ENCODE results near the gene OTOG. TPM values are rescaled to one million over a fixed set of nuclear protein-coding genes. Genes with fewer than 3 reads are reported as not detected.

Gene OTOG
- total and polyA plus RNA-seq, 2 donors (not counting 1 experiment from before 2014, with no cell fraction given): not detected

DNA sequence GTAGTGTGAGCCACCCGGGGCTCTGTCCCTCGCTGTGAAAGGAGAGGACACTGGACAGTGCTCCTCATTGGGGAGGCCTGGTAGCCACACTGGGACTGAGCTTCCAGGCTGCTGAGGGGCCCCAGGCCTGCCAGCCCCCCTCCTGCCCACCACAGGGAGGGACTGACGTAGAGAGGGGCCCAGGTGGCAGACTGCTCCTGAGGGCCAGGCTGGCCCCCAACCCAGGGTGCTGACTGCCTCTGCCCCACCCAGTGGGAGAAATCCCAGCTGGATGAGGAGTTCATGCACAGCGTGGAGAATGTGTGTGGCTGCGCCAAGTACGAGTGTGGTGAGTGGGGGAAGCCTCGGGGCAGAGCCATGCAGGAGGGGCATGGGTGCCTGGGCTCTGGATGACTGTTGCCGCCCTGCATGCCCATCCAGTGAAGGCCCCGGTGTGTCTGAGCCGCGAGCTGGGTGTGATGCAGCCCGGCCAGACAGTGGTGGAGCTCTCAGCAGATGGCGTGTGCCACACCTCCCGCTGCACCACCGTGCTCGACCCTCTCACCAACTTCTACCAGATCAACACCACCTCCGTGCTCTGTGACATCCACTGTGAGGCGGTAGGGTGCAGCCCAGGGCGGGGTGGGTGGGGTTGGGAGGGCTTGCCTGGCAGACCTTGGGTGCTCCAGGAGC lies 93.6 kb downstream of the OTOG start:
- intact Hi-C loops (cut with micrococcal nuclease): no loop called here
- CTCF ChIA-PET: no interaction called here
- H3K36me3 ChIP-seq (replicated peaks in 1 of 2; ENCODE audit: control extremely low read depth in 1 of 2, control insufficient read depth in 1 of 2, extremely low read depth in 1 of 2, insufficient read depth in 2 of 2, low read length in 1 of 2): no peaks in the 10 kb centered on the region
- H3K27ac Mint-ChIP-seq: no peak overlapping the region
- H3K4me1 Mint-ChIP-seq: no peaks in the 10 kb centered on the region
- no peak overlapping the region for H3K9ac ChIP-seq (ENCODE audit: low read length)
- POLR2A ChIA-PET: no interaction called here
- H3K27ac ChIP-seq (ENCODE audit: low read length in 2 of 2): no peak overlapping the region
- H4K20me1 ChIP-seq (ENCODE audit: control insufficient read depth, insufficient read depth, low read length, poor library complexity, severe bottlenecking): no peaks in the 10 kb centered on the region
- no peak overlapping the region for H3K4me3 ChIP-seq (ENCODE audit: control extremely low read depth in 1 of 5, extremely low read depth in 1 of 5, insufficient read depth in 1 of 5, low read depth in 2 of 5, low read length in 4 of 5)
- ATAC-seq (ENCODE audit: low read depth) (no peak), DNase-seq (no peak)
- no peak overlapping the region for H3K4me2 ChIP-seq (replicated peaks; ENCODE audit: low read depth, low read length, poor library complexity, severe bottlenecking)
- TF ChIP-seq, protein P1, sequence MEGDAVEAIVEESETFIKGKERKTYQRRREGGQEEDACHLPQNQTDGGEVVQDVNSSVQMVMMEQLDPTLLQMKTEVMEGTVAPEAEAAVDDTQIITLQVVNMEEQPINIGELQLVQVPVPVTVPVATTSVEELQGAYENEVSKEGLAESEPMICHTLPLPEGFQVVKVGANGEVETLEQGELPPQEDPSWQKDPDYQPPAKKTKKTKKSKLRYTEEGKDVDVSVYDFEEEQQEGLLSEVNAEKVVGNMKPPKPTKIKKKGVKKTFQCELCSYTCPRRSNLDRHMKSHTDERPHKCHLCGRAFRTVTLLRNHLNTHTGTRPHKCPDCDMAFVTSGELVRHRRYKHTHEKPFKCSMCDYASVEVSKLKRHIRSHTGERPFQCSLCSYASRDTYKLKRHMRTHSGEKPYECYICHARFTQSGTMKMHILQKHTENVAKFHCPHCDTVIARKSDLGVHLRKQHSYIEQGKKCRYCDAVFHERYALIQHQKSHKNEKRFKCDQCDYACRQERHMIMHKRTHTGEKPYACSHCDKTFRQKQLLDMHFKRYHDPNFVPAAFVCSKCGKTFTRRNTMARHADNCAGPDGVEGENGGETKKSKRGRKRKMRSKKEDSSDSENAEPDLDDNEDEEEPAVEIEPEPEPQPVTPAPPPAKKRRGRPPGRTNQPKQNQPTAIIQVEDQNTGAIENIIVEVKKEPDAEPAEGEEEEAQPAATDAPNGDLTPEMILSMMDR (IDR thresholded peaks at IDR 0.05): no peak
- no peak for TF ChIP-seq EZH2 (IDR thresholded peaks at IDR 0.05; ENCODE audit: borderline replicate concordance, insufficient read depth, low read depth, low read length, poor library complexity, severe bottlenecking)
- no peak overlapping the region for H2AFZ ChIP-seq (ENCODE audit: insufficient read depth, low read depth, low read length, poor library complexity, severe bottlenecking)
- H3K79me2 ChIP-seq (ENCODE audit: control insufficient read depth, insufficient read depth, low read length): no peaks in the 10 kb centered on the region
- 89% methylated on average over 16 of the region's 19 CpGs for WGBS (ENCODE audit: insufficient coverage)
- no peaks in the 10 kb centered on the region for H3K9me3 ChIP-seq (ENCODE audit: control extremely low read depth in 1 of 3, control insufficient read depth in 2 of 3, insufficient read depth in 1 of 3, low read length in 2 of 3)
- H3K4me3 Mint-ChIP-seq: no peak overlapping the region
- H3K4me1 ChIP-seq (ENCODE audit: control insufficient read depth in 2 of 2, insufficient read depth in 2 of 2, low read length in 2 of 2): no peaks in the 10 kb centered on the region
- H3K9me3 Mint-ChIP-seq (ENCODE audit: insufficient read depth): no peaks in the 10 kb centered on the region
- peaks cover 6% of the 10 kb centered on the region for H3K27me3 Mint-ChIP-seq
- H3K27me3 ChIP-seq (replicated peaks in 1 of 4; ENCODE audit: control extremely low read depth in 1 of 4, control insufficient read depth in 3 of 4, insufficient read depth in 4 of 4, low read length in 3 of 4): no peaks in the 10 kb centered on the region

DNA sequence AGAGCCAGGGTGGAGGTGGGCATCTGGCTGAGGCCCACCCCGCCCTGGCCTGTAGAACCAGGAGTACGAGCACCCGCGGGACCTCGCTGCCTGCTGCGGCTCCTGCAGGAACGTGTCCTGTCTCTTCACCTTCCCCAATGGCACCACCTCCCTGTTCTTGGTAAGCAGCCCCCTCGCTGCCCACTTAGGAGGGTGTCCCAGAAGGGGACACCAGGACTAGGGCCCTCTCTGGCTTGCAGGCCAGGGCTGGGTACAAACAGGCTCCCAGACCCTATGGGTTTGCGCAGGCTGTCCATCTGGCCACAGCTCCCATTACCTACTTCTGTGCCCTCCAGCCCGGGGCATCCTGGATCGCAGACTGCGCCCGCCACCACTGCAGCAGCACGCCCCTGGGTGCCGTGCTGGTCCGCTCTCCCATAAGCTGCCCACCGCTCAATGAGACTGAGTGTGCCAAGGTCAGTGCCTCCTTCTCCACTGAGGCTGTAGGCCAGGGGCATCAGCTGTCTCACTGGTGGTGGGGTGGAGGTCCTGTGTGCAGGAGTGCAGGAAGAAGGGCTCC lies 94.8 kb downstream of the OTOG start:
- no peaks in the 10 kb centered on the region for H4K20me1 ChIP-seq (ENCODE audit: control insufficient read depth, insufficient read depth, low read length, poor library complexity, severe bottlenecking)
- H3K4me1 Mint-ChIP-seq: no peaks in the 10 kb centered on the region
- H3K9ac ChIP-seq (ENCODE audit: low read length): no peak overlapping the region
- ATAC-seq (ENCODE audit: low read depth) (no peak), DNase-seq (no peak)
- 97% methylated on average over 17 of the region's 17 CpGs for whole genome bisulfite sequencing (ENCODE audit: insufficient coverage)
- H3K27ac Mint-ChIP-seq: no peak overlapping the region
- H3K4me1 ChIP-seq (ENCODE audit: control insufficient read depth in 2 of 2, insufficient read depth in 2 of 2, low read length in 2 of 2): no peaks in the 10 kb centered on the region
- H2AFZ ChIP-seq (ENCODE audit: insufficient read depth, low read depth, low read length, poor library complexity, severe bottlenecking): no peak overlapping the region
- peaks cover 5% of the 10 kb centered on the region for H3K27me3 Mint-ChIP-seq
- H3K27me3 ChIP-seq (replicated peaks in 1 of 4; ENCODE audit: control extremely low read depth in 1 of 4, control insufficient read depth in 3 of 4, insufficient read depth in 4 of 4, low read length in 3 of 4): no peaks in the 10 kb centered on the region
- ChIA-PET POLR2A (no interaction called here), CTCF (no interaction called here)
- no peak overlapping the region for H3K4me2 ChIP-seq (replicated peaks; ENCODE audit: low read depth, low read length, poor library complexity, severe bottlenecking)
- TF ChIP-seq EZH2 (IDR thresholded peaks at IDR 0.05; ENCODE audit: borderline replicate concordance, insufficient read depth, low read depth, low read length, poor library complexity, severe bottlenecking): no peak
- TF ChIP-seq, protein P1 (IDR thresholded peaks at IDR 0.05): no peak
- no peaks in the 10 kb centered on the region for H3K9me3 Mint-ChIP-seq (ENCODE audit: insufficient read depth)
- H3K9me3 ChIP-seq (ENCODE audit: control extremely low read depth in 1 of 3, control insufficient read depth in 2 of 3, insufficient read depth in 1 of 3, low read length in 2 of 3): peaks cover 0 to 5% (median 0%) of the 10 kb centered on the region in 3 donors
- H3K36me3 ChIP-seq (replicated peaks in 1 of 2; ENCODE audit: control extremely low read depth in 1 of 2, control insufficient read depth in 1 of 2, extremely low read depth in 1 of 2, insufficient read depth in 2 of 2, low read length in 1 of 2): no peaks in the 10 kb centered on the region
- H3K4me3 Mint-ChIP-seq: no peak overlapping the region
- intact Hi-C loops (cut with micrococcal nuclease): no loop called here
- H3K4me3 ChIP-seq (ENCODE audit: control extremely low read depth in 1 of 5, extremely low read depth in 1 of 5, insufficient read depth in 1 of 5, low read depth in 2 of 5, low read length in 4 of 5): no peak overlapping the region
- H3K27ac ChIP-seq (ENCODE audit: low read length in 2 of 2): no peak overlapping the region
- H3K79me2 ChIP-seq (ENCODE audit: control insufficient read depth, insufficient read depth, low read length): no peaks in the 10 kb centered on the region
